ENCODE measurements around the gene CD4. TPM values are rescaled to one million over a fixed set of nuclear protein-coding genes. Genes with fewer than 3 reads are reported as not detected.

The CD4 gene
- total RNA-seq, 1 experiment from 2014 or later = not detected

DNA sequence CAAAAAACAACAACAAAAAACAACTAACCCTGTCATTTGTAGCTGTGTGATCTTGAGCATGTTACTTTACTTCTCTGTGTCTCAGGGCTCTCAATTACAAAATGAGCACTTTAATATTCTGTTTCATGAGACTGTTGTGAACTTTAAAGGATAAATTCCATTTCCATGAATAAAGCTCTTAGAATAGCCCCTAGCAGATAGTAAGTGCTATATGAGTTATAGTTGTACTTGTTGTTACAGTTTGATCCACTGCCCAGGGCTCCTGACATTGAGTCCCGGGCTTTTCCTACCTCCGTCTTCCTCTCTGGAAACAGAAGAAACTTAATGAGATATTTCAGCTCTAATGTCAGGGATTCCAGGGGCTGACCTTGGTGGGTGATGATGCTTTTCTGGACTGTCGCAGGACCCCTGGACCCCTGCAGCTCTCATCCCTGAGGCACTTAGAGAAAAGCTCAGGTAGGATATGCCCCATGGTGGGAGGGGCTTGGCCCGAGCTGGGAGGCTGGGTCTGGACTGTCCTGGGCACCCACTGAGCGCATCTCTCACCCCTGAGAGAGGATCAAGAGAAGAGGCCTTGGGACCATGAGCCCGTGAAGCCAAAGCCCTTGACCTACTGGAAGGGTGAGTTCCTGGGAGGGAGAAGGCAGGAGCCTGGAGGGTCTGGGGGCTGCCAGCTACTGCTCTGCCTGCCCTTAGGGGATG, 44.0 kb downstream of the CD4 start:
- intact Hi-C loops (cut with micrococcal nuclease; ENCODE audit: unreplicated experiment) = no loop called here
- no peak for DNase-seq
- no TSS peak for BruUV-seq (replicated peaks)

DNA sequence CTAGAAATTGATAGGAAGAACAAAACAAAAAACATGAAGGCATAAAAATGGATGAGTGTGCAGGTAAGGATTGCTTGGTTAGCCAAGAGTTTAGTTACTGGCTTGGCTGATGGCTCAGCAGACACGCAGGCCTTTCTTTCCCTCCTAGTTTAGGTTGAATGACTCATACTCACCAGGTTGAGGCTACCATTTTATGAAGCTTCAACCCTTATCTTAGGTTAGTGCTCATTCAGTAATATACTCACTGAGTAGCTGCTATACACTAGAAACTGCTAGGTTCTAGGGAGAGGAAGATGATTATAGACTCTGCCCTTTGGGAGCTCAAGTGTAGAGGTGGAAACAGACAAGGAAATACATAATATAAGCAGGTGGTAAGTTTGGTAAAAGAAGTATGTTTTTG, 44.9 kb downstream of the CD4 start:
- peaks cover 20% of the 10 kb centered on the region for H3K4me1 Mint-ChIP-seq (ENCODE audit: low read depth, unreplicated experiment)

More for the DNA sequence above, 44.0 kb downstream of the CD4 start:
- peaks cover 87% of the 10 kb centered on the region for H3K27me3 Mint-ChIP-seq (ENCODE audit: unreplicated experiment)
- H3K27ac Mint-ChIP-seq (ENCODE audit: unreplicated experiment) = no peak overlapping the region
- H3K4me3 Mint-ChIP-seq (ENCODE audit: low read depth, unreplicated experiment) = no peak overlapping the region
- peaks cover 20% of the 10 kb centered on the region for H3K4me1 Mint-ChIP-seq (ENCODE audit: low read depth, unreplicated experiment)
- H3K9me3 Mint-ChIP-seq (ENCODE audit: low read depth, unreplicated experiment) = no peaks in the 10 kb centered on the region
- peaks cover 14% of the 10 kb centered on the region for H3K36me3 Mint-ChIP-seq (ENCODE audit: insufficient read depth, unreplicated experiment)
- TF ChIP-seq, protein P1, sequence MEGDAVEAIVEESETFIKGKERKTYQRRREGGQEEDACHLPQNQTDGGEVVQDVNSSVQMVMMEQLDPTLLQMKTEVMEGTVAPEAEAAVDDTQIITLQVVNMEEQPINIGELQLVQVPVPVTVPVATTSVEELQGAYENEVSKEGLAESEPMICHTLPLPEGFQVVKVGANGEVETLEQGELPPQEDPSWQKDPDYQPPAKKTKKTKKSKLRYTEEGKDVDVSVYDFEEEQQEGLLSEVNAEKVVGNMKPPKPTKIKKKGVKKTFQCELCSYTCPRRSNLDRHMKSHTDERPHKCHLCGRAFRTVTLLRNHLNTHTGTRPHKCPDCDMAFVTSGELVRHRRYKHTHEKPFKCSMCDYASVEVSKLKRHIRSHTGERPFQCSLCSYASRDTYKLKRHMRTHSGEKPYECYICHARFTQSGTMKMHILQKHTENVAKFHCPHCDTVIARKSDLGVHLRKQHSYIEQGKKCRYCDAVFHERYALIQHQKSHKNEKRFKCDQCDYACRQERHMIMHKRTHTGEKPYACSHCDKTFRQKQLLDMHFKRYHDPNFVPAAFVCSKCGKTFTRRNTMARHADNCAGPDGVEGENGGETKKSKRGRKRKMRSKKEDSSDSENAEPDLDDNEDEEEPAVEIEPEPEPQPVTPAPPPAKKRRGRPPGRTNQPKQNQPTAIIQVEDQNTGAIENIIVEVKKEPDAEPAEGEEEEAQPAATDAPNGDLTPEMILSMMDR (IDR thresholded peaks at IDR 0.05; ENCODE audit: unreplicated experiment) = no peak
- CTCF ChIA-PET = interaction anchor here (0.6 to 1.3 kb wide), 3 partner anchors 34 to 124 kb away, joined by 3 to 5 read pairs (median 4); partner anchors contain the start of genes SPSB2 and TPI1

DNA sequence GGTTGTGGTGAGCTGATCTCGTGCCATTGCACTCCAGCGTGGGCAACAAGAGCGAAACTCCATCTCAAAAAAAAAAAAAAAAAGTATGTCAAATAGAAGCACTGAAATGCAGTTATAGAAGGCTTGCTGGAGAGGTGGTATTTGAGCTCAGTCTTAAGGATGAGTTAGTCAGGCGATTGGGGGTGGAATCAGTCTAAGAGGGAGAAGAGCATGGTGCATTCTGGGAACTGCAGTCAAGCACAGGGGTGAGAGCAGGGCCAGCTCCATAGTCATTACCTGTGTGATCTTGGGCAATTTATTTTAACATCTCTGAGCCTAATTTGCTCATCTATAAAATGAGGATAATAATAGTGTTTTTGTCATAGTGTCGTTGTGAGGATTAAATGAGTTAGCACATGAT, 45.5 kb downstream of the CD4 start:
- intact Hi-C loops (cut with micrococcal nuclease; ENCODE audit: unreplicated experiment) = loop anchor here (1.0 to 2.0 kb wide), 2 partner anchors 16 to 82 kb away; partner anchors contain the start of genes CDCA3 and MLF2
- no peak for DNase-seq
- no TSS peak for BruUV-seq (replicated peaks)

More for the DNA sequence above, 44.9 kb downstream of the CD4 start:
- DNase-seq = no peak
- Mint-ChIP-seq H3K36me3 (ENCODE audit: insufficient read depth, unreplicated experiment) (peaks cover 8% of the 10 kb centered on the region), H3K9me3 (ENCODE audit: low read depth, unreplicated experiment) (no peaks in the 10 kb centered on the region), H3K4me3 (ENCODE audit: low read depth, unreplicated experiment) (no peak overlapping the region), H3K27ac (ENCODE audit: unreplicated experiment) (no peak overlapping the region), H3K27me3 (ENCODE audit: unreplicated experiment) (peaks cover 87% of the 10 kb centered on the region)
- BruUV-seq (replicated peaks) = no TSS peak
- intact Hi-C loops (cut with micrococcal nuclease; ENCODE audit: unreplicated experiment) = loop anchor here (2.0 kb wide), 1 partner anchor 81 kb away; the partner anchor contains the start of gene MLF2
- TF ChIP-seq, protein P1 (IDR thresholded peaks at IDR 0.05; ENCODE audit: unreplicated experiment) = no peak
- CTCF ChIA-PET = interaction anchor here (0.5 to 2.1 kb wide), 4 partner anchors 9 to 68 kb away, joined by 4 to 11 read pairs (median 8); partner anchors contain the start of genes CDCA3, PTMS and USP5

DNA sequence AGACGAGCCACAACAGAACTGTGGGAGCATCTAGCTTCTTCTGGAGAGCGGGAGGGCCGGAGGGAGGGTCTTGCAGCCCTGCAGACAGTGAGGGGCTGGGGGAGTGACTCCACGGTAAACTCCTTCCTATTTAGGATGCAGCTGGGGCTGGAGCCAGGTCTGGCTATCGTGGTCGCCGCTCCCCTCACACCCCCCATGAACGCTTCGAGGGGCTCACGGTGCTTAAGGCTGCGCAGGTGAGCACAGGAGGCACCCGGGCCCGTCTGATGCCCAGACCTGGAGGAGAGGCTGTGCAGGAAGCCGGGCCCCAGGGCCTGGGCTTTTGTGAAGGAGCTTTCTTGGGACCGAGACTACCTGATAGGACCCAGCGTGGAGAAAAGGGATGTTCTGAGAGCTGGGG, 47.5 kb downstream of the CD4 start:
- Mint-ChIP-seq H3K9me3 (ENCODE audit: low read depth, unreplicated experiment) (no peaks in the 10 kb centered on the region), H3K27me3 (ENCODE audit: unreplicated experiment) (peaks cover 74% of the 10 kb centered on the region), H3K36me3 (ENCODE audit: insufficient read depth, unreplicated experiment) (peaks cover 4% of the 10 kb centered on the region), H3K4me1 (ENCODE audit: low read depth, unreplicated experiment) (peaks cover 20% of the 10 kb centered on the region), H3K4me3 (ENCODE audit: low read depth, unreplicated experiment) (no peak overlapping the region), H3K27ac (ENCODE audit: unreplicated experiment) (no peak overlapping the region)
- intact Hi-C loops (cut with micrococcal nuclease; ENCODE audit: unreplicated experiment) = no loop called here
- CTCF ChIA-PET = interaction anchor here (1.1 to 1.7 kb wide), 2 partner anchors 14 to 84 kb away, joined by 3 to 4 read pairs; partner anchors contain the start of genes CDCA3 and MLF2
- BruUV-seq (replicated peaks) = no TSS peak
- no peak for DNase-seq
- TF ChIP-seq, protein P1 (IDR thresholded peaks at IDR 0.05; ENCODE audit: unreplicated experiment) = no peak

More for the DNA sequence above, 45.5 kb downstream of the CD4 start:
- no peak overlapping the region for H3K27ac Mint-ChIP-seq (ENCODE audit: unreplicated experiment)
- no peak overlapping the region for H3K4me3 Mint-ChIP-seq (ENCODE audit: low read depth, unreplicated experiment)
- CTCF ChIA-PET = interaction anchor here (1.2 to 2.1 kb wide), 3 partner anchors 9 to 68 kb away, joined by 4 to 11 read pairs (median 8); partner anchors contain the start of genes CDCA3, PTMS and USP5
- no peaks in the 10 kb centered on the region for H3K9me3 Mint-ChIP-seq (ENCODE audit: low read depth, unreplicated experiment)
- H3K27me3 Mint-ChIP-seq (ENCODE audit: unreplicated experiment) = peaks cover 87% of the 10 kb centered on the region
- H3K4me1 Mint-ChIP-seq (ENCODE audit: low read depth, unreplicated experiment) = peaks cover 20% of the 10 kb centered on the region
- H3K36me3 Mint-ChIP-seq (ENCODE audit: insufficient read depth, unreplicated experiment) = peaks cover 4% of the 10 kb centered on the region
- TF ChIP-seq, protein P1 (IDR thresholded peaks at IDR 0.05; ENCODE audit: unreplicated experiment) = no peak

All from Calu3 (cell line).